Endothelial cell of umbilical vein (primary cell): ENCODE measurements around the gene HBM. TPM values are rescaled to one million over a fixed set of nuclear protein-coding genes. Genes with fewer than 3 reads are reported as not detected.

Source experiments
- BruUV-seq: library from RNA; stranded (reverse); fragments of 400-500 nt; replicated peaks from 2 replicates; lab custom pipeline; 2021; lab: Mats Ljungman, UMichigan
- CTCF ChIA-PET: fragments of 300-600, 350-600 bp; sonication (Branson Sonifier 250); formaldehyde crosslinking; loops from one replicate; lab custom pipeline; 2021; ENCODE audit warnings: antibody characterized with exemption, inconsistent platforms; lab: Charles Lee
- POLR2A ChIA-PET: fragments of 300-600, 350-600 bp; sonication (Branson Sonifier 250); formaldehyde crosslinking; loops from one replicate; lab custom pipeline; 2021; ENCODE audit warnings: antibody characterized with exemption, inconsistent platforms; lab: Charles Lee
- DNase-seq: peaks from one replicate; pipeline ENCODE4 v3.0.0-alpha.2; 2011; ENCODE audit warnings: low read depth, low spot score
- FAIRE-seq: peaks from 2 replicates; lab custom pipeline; 2011; peaks lifted over from hg19 to GRCh38; lab: Jason Lieb, UNC
- H2AFZ ChIP-seq: 2 replicates; pipeline ENCODE4 v1.6.0; 2012; ENCODE audit warnings: low read depth, low read length, control low read depth, inconsistent platforms
- H3K27ac ChIP-seq: 2 replicates; pipeline ENCODE4 v1.5.1; 2011; ENCODE audit warnings: low read depth, mild to moderate bottlenecking, control low read depth, low read length, moderate library complexity; ENCODE audit not compliant: insufficient read depth
- H3K27me3 ChIP-seq, 2 experiments: 2 replicates each; pipeline versions ENCODE4 v1.6.0 to v1.6.1; 2011; ENCODE audit warnings: low read length in 2 of 2, mixed read lengths in 1 of 2; ENCODE audit not compliant: control insufficient read depth in 2 of 2, insufficient read depth in 2 of 2
- H3K36me3 ChIP-seq, 2 experiments: 2 replicates in 1 of 2; 3 replicates in 1 of 2; pipeline ENCODE4 v1.5.1; 2011; ENCODE audit warnings: low read length in 2 of 2, mild to moderate bottlenecking in 1 of 2, moderate library complexity in 1 of 2; ENCODE audit not compliant: control insufficient read depth in 2 of 2, insufficient read depth in 2 of 2; ENCODE audit errors: extremely low read depth in 1 of 2
- H3K4me1 ChIP-seq: 3 replicates; pipeline ENCODE4 v1.5.1; 2011; ENCODE audit warnings: mild to moderate bottlenecking, low read length; ENCODE audit not compliant: control insufficient read depth, insufficient read depth; ENCODE audit errors: extremely low read depth
- H3K4me2 ChIP-seq: 2 replicates; pipeline ENCODE4 v1.6.1; 2011; ENCODE audit warnings: low read length, control low read depth, mixed read lengths; ENCODE audit not compliant: insufficient read depth
- H3K4me3 ChIP-seq, 3 experiments: fragments of 200-600 bp in 1 of 3; sonication (generic), shearing (Covaris generic) in 1 of 3; replicated peaks in 1 of 3; 2 replicates each; pipeline ENCODE4 v1.5.1; 2011 to 2016; ENCODE audit warnings: control low read depth in 3 of 3, low read length in 3 of 3, mild to moderate bottlenecking in 2 of 3, inconsistent platforms in 1 of 3, low read depth in 1 of 3, moderate library complexity in 1 of 3; ENCODE audit not compliant: insufficient read depth in 1 of 3
- H3K79me2 ChIP-seq: 2 replicates; pipeline ENCODE4 v1.6.0; 2012; ENCODE audit warnings: low read length, inconsistent platforms; ENCODE audit not compliant: control insufficient read depth, insufficient read depth
- H3K9ac ChIP-seq: replicated peaks from 2 replicates; pipeline ENCODE3; 2011; ENCODE audit warnings: low read length, control low read depth; ENCODE audit not compliant: insufficient read depth; ENCODE audit errors: extremely low read depth
- H3K9me1 ChIP-seq: replicated peaks from 3 replicates; pipeline ENCODE4 v1.6.0; 2011; ENCODE audit warnings: mild to moderate bottlenecking, low read length; ENCODE audit not compliant: control insufficient read depth, insufficient read depth; ENCODE audit errors: extremely low read depth
- H3K9me3 ChIP-seq: replicated peaks from 2 replicates; pipeline ENCODE4 v1.5.1; 2012; ENCODE audit warnings: low read length, inconsistent platforms; ENCODE audit not compliant: control insufficient read depth, insufficient read depth
- H4K20me1 ChIP-seq: replicated peaks from 2 replicates; pipeline ENCODE3; 2011; ENCODE audit warnings: mild to moderate bottlenecking, low read length; ENCODE audit not compliant: control insufficient read depth, insufficient read depth; ENCODE audit errors: extremely low read depth
- CTCF ChIP-seq, 2 donors: IDR thresholded peaks; 1 replicate in 1 of 2; 2 replicates in 1 of 2; pipeline ENCODE4 v1.5.1; 2011; ENCODE audit warnings: low read length in 2 of 2, mild to moderate bottlenecking in 2 of 2, moderate library complexity in 2 of 2, control low read depth in 1 of 2, inconsistent platforms in 1 of 2, low read depth in 1 of 2; ENCODE audit not compliant: insufficient read depth in 1 of 2; ENCODE audit errors: extremely low read depth in 1 of 2
- EZH2 ChIP-seq: IDR thresholded peaks from 2 replicates; pipeline ENCODE4 v1.6.1; 2012; ENCODE audit warnings: borderline replicate concordance, low read depth, mild to moderate bottlenecking, moderate library complexity, low read length, inconsistent platforms; ENCODE audit not compliant: severe bottlenecking
- FOS ChIP-seq: IDR thresholded peaks from 2 replicates; pipeline ENCODE4 v1.6.1; 2011; ENCODE audit warnings: mild to moderate bottlenecking, low read length, moderate library complexity, borderline replicate concordance; ENCODE audit not compliant: insufficient read depth
- GATA2 ChIP-seq: IDR thresholded peaks from 2 replicates; pipeline ENCODE4 v1.7.0; 2011; ENCODE audit warnings: low read depth, mild to moderate bottlenecking, moderate library complexity, mixed read lengths, low read length; ENCODE audit not compliant: insufficient read length, insufficient read depth
- JUN ChIP-seq: IDR thresholded peaks from 2 replicates; pipeline ENCODE4 v1.6.1; 2011; ENCODE audit warnings: borderline replicate concordance, low read depth; ENCODE audit not compliant: insufficient read length, insufficient read depth
- MAX ChIP-seq: IDR thresholded peaks from 2 replicates; pipeline ENCODE4 v1.6.1; 2011; ENCODE audit not compliant: insufficient read depth, insufficient read length
- MYC ChIP-seq: IDR thresholded peaks from one replicate; pipeline ENCODE4 v1.6.1; 2011; ENCODE audit warnings: mild to moderate bottlenecking, low read depth, low read length
- POLR2A ChIP-seq: IDR thresholded peaks from 2 replicates; pipeline ENCODE4 v1.6.1; 2012; ENCODE audit warnings: low read depth, mild to moderate bottlenecking, control low read depth, low read length
- POLR2AphosphoS5 ChIP-seq: IDR thresholded peaks from 2 replicates; pipeline ENCODE4 v1.6.1; 2012; ENCODE audit warnings: low read depth, mild to moderate bottlenecking, control low read depth, low read length, moderate library complexity; ENCODE audit not compliant: insufficient read depth
- dilution Hi-C: fragments of 300-500 bp; cut with MboI; formaldehyde crosslinking; loops from one replicate; pipeline ENCODE4 v1.15.0; 2019; ENCODE audit warnings: low sequenced_read_pairs; ENCODE audit not compliant: extremely low pct_ligation_motif_present
- intact Hi-C: fragments of 100-400 bp; cut with micrococcal nuclease; formaldehyde crosslinking; loops from one replicate; pipeline ENCODE4 v1.10.0; 2022
- polyA plus RNA-seq, 4 experiments: library from polyadenylated mRNA; depleted of rRNA in 3 of 4; stranded (reverse) in 3 of 4; unstranded in 1 of 4; fragments of >200 nt; gene quantifications; 2 replicates each; pipeline versions ENCODE4 v1.2.1 to v1.2.3, GENCODE V29; 2011 to 2012; ENCODE audit warnings: missing spikeins in 1 of 4
- total RNA-seq: library from RNA; stranded (reverse); gene quantifications from 2 replicates; pipeline ENCODE4 v1.2.3, GENCODE V29; 2021

The HBM gene
- total and polyA plus RNA-seq, 2 donors (not counting 3 experiments of a cell fraction or from before 2014, with no cell fraction given), result not detected

GRCh38 chr16:138049-138417 lies 27.7 kb upstream of the HBM start:
- peak overlapping the region; percentile 59 for H3K9ac ChIP-seq
- no TSS peak for BruUV-seq
- no peaks in the 10 kb centered on the region for H4K20me1 ChIP-seq
- no peaks in the 10 kb centered on the region for H3K36me3 ChIP-seq
- peaks cover 3% of the 10 kb centered on the region for H3K4me1 ChIP-seq
- H3K9me3 ChIP-seq, result no peaks in the 10 kb centered on the region
- ChIA-PET POLR2A (no interaction called here), CTCF (interaction anchor here (1.0 to 2.6 kb wide), 4 partner anchors 19 to 72 kb away, joined by 3 to 16 read pairs (median 4); no protein-coding TSS in a partner anchor)
- peak overlapping the region; percentile 2 for H3K27ac ChIP-seq
- DNase-seq, result peak; percentile 18
- H3K4me2 ChIP-seq, result peak overlapping the region; percentile 40
- intact Hi-C loops, result no loop called here
- TF ChIP-seq EZH2 (no peak), FOS (no peak), CTCF (IDR thresholded peaks at IDR 0.05; ENCODE audit: extremely low read depth in 1 of 2, insufficient read depth in 1 of 2, low read depth in 1 of 2, low read length in 2 of 2) (no peak), GATA2 (no peak), POLR2AphosphoS5 (no peak), MAX (no peak), MYC (no peak), POLR2A (no peak), JUN (no peak)
- H3K79me2 ChIP-seq, result peaks cover 20% of the 10 kb centered on the region
- peak overlapping the region; percentile 47 to 79 (median 65) for H3K4me3 ChIP-seq
- dilution Hi-C loops, result no loop called here
- H3K9me1 ChIP-seq, result no peaks in the 10 kb centered on the region
- FAIRE-seq, result no peak
- peak overlapping the region; percentile 52 for H2AFZ ChIP-seq
- H3K27me3 ChIP-seq, result no peaks in the 10 kb centered on the region
